BE2C (cell line): Measurements from ENCODE around the gene POLR3GL.

Experiments
- DNase-seq: peaks from one replicate; pipeline ENCODE4 v3.0.0-alpha.2; 2020
- H3K27me3 ChIP-seq: fragments of 250-450 bp; sonication (Bioruptor Pico); 2 replicates; pipeline ENCODE4 v1.5.1; 2020; ENCODE audit warnings: mild to moderate bottlenecking
- H3K36me3 ChIP-seq: fragments of 250-450 bp; sonication (Bioruptor Pico); 2 replicates; pipeline ENCODE4 v1.5.1; 2020; ENCODE audit warnings: mild to moderate bottlenecking
- H3K4me1 ChIP-seq: fragments of 250-450 bp; sonication (Bioruptor Pico); 2 replicates; pipeline ENCODE4 v1.5.1; 2020
- H3K4me3 ChIP-seq: 2 replicates; pipeline ENCODE4 v1.5.1; 2011; ENCODE audit warnings: low read depth, low read length
- H3K9me3 ChIP-seq: fragments of 250-450 bp; sonication (Bioruptor Pico); 2 replicates; pipeline ENCODE4 v1.5.1; 2020
- CTCF ChIP-seq: IDR thresholded peaks from 2 replicates; pipeline ENCODE4 v1.5.1; 2012; ENCODE audit warnings: mild to moderate bottlenecking, low read depth, low read length

POLR3GL gene

GRCh38 chr1:145959957-145960467, 4.5 kb upstream of the POLR3GL start:
- DNase-seq: no peak
- TF ChIP-seq CTCF: no peak
- no peaks in the 10 kb centered on the region for H3K27me3 ChIP-seq
- H3K9me3 ChIP-seq: no peaks in the 10 kb centered on the region
- H3K4me3 ChIP-seq: peak overlapping the region; percentile 88
- no peaks in the 10 kb centered on the region; the same call in 1 of the 2 replicates for H3K36me3 ChIP-seq
- peaks cover 8% of the 10 kb centered on the region for H3K4me1 ChIP-seq

- H3K36me3 ChIP-seq: no peaks in the 10 kb centered on the region
- peak overlapping the region; percentile 88 for H3K4me3 ChIP-seq
- peaks cover 8% of the 10 kb centered on the region for H3K4me1 ChIP-seq
- TF ChIP-seq CTCF: peak; percentile 1; the same call in 1 of the 2 replicates
- no peaks in the 10 kb centered on the region for H3K27me3 ChIP-seq
- DNase-seq: peak; percentile 94
- H3K9me3 ChIP-seq: no peaks in the 10 kb centered on the region
These were observed 3.9 kb upstream of the POLR3GL start for GRCh38 chr1:145960468-145961108.

GRCh38 chr1:145961109-145961424, 3.4 kb upstream of the POLR3GL start:
- Histone ChIP-seq H3K4me3 (peak overlapping the region; percentile 88), H3K9me3 (no peaks in the 10 kb centered on the region), H3K4me1 (peaks cover 8% of the 10 kb centered on the region), H3K36me3 (no peaks in the 10 kb centered on the region), H3K27me3 (no peaks in the 10 kb centered on the region)
- DNase-seq: peak; percentile 21
- no peak for TF ChIP-seq CTCF

GRCh38 chr1:145961425-145962156, 2.9 kb upstream of the POLR3GL start:
- no peak for TF ChIP-seq CTCF
- Histone ChIP-seq H3K4me1 (peaks cover 8% of the 10 kb centered on the region), H3K9me3 (no peaks in the 10 kb centered on the region), H3K4me3 (peak overlapping the region; percentile 88), H3K27me3 (no peaks in the 10 kb centered on the region), H3K36me3 (no peaks in the 10 kb centered on the region)
- peak; percentile 35 for DNase-seq

- Histone ChIP-seq H3K4me3 (peak overlapping the region; percentile 88), H3K27me3 (no peaks in the 10 kb centered on the region), H3K36me3 (no peaks in the 10 kb centered on the region), H3K9me3 (no peaks in the 10 kb centered on the region), H3K4me1 (peaks cover 8% of the 10 kb centered on the region)
- TF ChIP-seq CTCF: no peak
- no peak for DNase-seq
These were observed 2.1 kb upstream of the POLR3GL start for GRCh38 chr1:145962157-145963102.
